ENCODE results near the gene SMOC2.
A peak's percentile ranks its signal among the peaks of the same experiment; 100 is the strongest.

The SMOC2 gene

DNA sequence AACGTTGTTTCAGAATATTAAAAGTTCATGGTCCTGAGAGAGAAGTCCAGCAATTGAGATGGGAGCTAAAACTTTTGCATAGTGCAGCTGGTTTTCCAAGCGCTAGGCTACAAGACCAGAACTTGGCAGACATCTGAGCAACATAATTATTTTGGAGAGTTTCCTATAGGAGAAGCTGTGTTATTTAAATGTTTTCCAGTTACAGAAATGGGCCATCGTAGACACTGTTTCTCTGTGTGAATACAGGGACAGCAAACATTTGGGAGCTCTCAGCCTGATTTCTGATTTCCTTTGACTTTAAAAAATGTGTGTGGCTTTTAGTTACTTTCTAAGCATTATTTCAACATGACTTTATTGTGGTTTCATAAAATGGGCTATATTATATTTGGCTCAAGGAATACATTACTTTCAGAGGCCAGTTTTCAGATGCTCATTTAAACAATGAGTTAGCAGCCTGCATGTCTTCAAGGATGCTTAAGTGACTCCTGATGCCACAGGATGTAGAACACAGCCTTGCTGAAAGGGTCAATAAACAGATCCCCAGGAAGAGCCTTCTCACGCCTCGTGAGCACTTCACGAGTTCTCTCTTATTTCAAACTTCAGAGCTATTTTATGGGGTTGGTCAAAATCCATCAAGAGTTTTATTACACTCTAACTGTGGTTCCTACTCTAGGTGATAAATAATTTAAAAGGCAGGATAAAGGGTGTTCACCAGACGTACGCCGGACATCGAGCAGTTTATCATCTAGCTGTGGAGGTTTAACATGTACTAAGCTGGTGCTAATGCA, 193.8 kb downstream of the SMOC2 start:
- FAIRE-seq = peak; percentile 94

DNA sequence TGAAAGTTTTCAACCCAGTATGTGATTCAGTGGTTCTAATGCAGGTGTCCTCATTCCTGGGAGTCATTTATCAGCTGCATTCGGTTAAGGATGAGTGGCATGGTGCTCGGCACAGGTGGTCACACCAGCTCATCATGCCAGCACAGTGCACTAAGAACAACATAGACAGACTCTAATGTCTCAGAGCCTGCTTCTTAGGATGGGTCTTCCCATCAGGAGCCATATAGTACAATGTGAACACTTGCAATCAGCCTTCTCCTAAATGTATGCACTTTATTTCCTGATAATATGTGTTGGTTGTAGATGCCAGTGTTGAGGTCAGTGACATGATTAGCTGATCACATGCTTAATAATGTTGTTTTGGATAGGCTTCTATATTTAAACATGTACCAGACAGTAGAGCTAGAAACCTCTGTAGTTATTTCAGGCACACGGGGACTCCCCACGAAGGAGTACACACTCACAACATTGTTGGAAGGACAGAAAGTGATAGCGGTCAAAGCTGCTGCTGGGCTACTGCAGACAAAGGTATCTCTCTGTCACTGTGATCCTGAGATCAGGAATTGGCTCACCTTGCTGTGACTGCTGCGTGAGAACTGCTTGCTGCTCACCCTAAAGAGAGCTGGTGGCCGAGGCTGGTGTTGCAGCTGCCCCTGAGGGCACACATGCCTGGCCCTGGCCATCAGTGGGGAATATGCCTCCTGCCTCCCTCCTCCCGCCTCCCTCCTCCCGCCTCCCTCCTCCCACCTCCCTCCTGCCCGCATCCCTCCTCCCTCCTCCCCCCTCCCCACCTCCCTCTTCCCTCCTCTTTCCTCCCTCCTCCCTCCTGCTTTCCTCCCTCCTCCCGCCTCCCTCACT, 195.4 kb downstream of the SMOC2 start:
- FAIRE-seq = no peak

DNA sequence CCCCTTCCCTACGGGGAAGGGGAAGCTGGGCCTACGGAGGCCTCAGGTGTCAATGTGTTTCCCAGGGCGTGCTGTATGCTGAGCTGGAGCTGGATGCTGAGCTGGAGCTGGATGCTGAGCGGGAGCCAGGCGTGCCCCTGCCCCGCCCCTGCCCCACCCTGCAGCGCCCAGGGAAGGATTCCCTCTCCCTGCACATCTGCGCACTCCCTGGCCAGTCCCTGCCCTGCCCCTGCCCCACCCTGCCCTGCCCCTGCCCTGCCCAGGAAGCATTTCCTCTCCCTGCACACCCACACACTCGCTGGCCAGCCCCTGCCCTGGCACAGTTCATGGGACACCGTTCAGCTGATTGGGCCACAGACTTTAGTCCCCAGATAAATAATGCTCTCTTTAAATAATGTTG, 196.8 kb downstream of the SMOC2 start:
- no peak for FAIRE-seq

DNA sequence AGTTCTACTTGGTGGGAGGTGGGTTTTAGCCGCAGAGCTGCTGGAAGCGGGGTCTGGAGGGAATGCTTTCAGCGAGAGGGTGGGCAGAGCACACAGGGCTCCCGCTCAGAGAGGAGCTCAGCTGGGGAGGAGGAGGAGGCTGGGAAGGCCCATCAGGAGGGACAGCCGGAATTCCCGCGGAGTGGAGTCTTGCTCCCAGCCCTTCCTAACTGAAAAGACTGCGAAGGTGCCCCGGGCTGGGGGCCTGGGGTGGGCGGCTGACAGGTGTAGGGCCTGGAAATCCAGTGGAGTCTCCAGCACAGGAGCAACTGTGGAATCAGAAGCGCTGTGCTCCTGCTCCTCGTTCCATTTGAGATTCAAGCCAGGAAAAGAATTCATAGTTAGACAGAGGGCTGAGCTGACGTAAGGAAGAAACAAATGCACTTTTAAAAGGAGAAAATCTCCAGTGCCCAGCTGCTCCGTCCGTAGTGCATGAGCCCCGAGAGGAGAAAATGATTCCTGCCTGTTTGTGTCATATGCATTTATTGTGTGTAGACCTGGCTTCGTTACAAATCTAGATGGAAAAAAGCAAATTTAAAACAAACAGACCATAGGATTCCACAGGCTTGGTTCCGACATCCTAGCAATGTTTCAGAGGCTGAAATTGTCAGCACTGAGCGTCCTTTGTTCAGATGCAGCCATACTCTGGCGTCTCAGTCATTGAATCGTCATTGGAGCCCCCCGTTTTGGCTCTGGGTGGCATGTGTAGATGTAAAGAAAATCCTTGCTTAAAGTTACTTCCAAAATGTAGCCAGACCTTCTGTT, 197.7 kb downstream of the SMOC2 start:
- FAIRE-seq = no peak

DNA sequence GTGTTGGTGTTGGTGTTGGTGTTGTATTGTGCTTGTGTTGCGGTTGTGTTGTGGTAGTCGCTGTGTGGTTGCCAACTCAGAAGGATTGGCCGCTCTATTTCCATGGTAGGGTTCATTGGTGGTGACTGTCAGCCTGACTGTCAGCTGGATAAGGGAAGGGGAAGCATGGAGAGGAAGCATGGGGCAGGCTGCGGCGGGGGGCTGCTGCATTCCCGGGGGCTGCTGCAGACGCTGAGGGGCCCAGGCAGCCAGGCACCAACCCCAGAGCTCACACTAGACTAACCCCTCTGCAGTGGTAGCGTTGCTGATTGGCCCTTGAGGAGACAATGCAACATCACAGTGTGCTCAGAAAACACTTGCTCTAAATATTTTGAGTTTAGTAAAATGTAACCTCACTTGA, 199.2 kb downstream of the SMOC2 start:
- no peak for FAIRE-seq

DNA sequence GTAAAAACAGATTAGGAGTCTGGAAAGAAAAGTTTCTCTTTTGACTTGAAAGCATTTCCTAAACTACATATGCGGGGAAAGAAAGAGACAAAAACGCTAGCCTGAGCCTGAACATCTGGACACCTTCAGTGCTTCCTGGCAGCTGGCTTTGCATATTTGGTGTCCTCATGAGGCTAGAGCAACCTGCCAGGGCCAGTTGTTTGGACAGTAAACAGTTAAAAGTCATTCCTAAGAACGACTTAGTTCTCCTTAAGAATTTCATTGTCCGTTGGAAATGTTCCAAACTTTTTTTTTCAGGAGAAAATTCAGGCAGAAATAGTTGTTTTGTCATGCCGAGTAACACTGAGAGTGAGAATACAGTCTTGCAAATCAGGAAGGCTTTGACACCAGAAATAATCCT, 199.8 kb downstream of the SMOC2 start:
- peak; percentile 97 for FAIRE-seq

DNA sequence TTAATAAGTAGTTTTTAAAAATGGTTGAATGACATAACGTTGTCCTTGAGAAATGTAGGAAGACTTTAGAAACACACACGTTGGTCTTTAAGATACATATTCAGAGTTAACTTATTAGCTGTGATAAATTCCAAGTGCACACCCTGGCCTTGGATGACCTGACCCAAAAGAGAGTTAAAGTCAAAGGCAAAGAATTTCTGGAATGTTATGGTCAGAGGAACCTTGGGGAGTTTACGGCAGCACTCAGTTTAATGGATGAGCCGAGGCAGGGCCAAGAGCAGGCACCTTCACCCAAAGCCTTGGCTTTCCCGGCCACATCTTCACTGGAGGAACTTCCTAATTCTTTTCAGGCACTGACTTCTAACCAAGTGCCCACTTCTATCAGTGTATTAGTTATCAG, 200.5 kb downstream of the SMOC2 start:
- FAIRE-seq = no peak

DNA sequence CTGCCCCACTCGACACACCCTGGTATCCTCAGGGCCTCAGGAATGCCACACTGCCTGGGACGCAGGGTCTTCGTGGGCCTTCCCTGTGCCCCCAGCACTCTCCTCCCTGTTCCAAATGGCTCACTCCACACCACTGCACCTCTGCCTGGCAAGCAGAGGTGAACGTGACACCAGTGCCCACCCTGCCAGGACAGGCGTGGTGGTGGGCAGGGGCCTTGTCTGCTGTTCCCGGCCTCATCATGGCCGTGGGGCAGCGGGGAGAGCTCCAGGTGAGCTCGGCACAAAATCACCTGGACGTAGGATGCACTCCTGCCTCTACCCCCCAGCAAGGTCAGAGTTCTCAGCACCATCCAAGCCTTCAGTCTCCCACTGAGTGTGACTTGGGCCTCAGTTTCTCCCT, 202.4 kb downstream of the SMOC2 start:
- no peak for FAIRE-seq

DNA sequence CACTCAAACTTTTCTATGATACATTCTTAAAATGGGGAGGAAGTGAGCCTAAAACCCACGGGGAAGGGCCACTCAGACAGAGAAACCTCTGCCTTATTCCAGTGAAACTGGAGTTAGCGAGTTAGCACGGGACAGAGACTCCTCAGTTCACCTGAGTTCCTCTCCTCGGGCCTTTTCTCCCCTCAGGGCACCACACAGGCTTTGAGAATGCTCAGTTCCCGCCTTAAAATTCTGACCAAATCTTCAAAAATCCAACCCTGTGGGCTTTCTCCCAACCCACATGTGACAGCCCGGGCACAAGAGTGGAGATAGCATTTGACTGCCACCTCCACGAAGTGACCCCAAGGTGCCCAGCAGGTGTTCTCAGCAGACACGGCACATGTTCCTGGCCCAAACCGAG, 204.3 kb downstream of the SMOC2 start:
- no peak for FAIRE-seq

DNA sequence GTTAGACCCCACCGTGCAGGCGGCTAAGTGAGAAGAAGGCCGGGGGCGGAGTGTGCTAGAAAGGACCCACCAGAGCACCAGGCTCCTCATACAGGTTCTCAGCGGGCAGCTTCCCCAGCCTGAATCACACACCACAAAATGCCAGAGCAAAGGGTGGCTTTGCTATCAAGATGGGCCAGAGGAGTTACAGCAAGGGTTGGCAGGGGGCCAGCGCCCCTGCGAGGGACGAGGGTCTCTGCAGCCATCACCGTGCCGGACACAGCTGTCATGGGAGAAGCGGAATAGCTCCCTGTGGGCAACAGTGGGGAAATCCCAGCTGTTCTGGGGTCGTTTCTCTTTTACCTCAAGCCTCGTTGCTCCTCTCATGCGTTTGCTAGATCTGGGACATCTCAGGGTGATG, 206.3 kb downstream of the SMOC2 start:
- no peak for FAIRE-seq

DNA sequence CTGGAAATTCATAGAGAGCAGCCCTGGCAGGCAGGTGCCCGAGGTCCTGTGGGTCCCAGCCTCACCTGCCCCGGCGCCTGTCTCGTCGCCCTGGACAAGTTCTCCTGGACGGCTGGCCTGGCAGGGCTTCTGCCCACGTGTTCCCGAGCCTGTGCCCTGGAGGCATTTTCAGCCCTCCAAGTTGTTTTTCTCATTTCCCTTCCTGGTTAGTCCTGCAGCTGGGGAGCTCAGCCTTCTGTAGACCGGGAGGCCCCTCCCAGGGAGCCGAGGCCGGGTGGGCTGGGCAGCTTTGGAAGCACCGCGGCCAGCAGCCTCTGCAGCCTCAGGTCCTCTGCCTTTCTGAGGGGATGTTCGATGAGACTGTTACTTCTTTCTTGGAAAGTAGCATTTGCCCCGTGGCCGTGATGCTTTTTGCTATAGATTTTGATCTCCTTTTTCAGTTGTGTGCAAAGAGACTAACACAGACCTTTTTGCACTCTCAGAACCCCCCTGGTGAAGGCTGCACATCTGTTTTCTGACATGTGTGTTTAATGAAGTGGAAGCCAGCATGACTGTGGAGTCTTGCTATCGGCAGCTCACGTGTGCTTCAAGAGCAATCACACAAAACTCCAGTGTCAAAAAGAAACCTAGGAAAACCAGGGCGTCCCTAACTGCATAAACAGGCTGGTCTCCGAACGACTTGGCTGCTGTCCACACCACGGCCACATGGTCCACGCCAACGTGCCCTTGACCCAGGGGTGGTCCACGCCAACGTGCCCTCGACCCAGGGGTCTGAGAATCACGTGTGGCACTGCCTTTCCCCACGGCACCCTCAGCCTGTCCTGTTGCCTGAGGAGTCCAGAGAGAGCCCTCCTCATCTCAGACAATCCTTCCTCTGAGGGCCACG, 207.5 kb downstream of the SMOC2 start:
- no peak for FAIRE-seq

DNA sequence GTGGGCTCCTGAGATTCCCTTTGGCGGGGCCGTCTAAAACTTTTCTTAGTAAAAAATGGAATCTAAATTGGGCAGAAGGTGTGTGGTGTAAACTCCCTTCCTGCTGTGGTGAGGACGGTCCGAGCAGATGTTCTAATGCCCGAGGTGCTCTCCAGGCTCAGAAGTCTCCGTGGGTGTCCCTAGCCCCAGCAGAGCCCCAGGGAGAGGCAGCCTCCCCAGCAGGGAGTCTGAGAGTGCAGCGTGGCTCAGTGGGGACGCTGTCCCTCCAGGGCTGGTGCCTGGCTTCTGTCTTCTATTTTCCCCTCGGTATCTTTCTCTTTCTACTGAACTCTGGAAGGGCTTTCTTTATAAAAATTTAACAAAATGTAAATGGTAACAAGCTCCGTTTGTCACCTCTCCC, 208.2 kb downstream of the SMOC2 start:
- no peak for FAIRE-seq

DNA sequence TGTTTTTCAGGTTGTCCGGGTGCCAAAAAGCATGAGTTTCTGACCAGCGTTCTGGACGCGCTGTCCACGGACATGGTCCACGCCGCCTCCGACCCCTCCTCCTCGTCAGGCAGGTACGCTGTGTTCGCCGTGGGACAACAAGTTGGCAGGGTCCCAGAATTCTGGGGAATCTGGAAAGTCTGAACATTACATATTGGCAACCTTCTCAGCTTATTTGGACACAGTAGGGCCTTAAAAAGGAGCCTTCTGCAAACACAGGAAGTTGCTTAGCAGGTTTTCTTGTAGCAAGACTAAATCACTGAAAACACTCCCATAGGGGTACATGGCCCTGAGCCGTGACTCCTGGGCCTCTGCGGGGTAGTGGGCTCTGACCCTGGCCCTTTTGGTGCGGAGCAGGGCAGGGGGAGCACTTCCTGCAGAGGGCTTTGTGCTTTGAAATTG, 209.7 kb downstream of the SMOC2 start:
- no peak for FAIRE-seq

DNA sequence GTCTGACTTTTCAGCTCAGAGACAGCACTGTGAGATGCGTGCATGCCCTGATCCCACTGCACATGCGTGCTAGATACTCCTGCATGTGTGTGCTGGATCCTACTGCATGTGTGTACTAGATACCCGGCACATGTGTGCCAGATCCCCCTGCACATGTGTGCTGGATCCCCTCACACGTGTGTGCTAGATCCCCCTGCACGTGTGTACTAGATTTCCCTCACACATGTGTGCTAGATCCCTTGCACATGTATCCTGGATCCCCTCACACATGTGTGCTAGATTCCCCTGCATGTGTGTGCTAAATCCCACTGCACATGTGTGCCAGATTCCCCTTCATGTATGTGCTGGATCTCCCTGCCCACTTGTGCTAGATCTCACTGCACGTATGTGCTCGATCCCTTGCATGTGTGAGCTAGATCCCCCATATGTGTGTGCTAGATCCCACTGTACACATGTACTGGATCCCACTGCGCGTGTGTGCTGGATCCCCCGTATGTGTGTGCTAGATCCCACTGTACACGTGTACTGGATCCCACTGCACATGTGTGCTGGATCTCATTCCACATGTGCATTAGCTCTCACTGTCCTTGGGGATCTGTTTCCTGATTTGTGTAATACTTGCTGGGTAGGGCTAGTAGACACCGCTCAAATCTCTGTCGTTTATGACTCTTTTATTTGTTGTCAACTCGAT, 214.6 kb downstream of the SMOC2 start:
- no peak for FAIRE-seq

DNA sequence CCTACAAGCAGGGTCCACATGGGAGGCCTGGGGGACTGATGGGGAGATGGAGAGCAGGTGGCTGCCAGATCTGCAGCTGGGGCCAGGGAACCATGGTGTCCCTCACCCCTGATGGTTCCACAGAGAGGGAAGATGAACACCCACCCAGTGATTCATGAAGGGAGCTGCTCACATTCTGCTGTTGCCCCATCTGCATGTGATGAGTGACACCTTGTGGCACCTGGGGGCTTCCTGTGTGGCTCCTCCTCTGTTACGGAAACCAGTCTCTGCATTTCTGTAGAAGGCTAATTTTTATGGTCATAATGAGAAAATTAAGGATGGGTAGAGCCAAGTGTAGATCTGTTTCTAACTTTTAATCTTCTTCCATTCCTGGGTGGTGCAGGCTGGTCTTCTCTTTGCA, 217.1 kb downstream of the SMOC2 start:
- no peak for FAIRE-seq

DNA sequence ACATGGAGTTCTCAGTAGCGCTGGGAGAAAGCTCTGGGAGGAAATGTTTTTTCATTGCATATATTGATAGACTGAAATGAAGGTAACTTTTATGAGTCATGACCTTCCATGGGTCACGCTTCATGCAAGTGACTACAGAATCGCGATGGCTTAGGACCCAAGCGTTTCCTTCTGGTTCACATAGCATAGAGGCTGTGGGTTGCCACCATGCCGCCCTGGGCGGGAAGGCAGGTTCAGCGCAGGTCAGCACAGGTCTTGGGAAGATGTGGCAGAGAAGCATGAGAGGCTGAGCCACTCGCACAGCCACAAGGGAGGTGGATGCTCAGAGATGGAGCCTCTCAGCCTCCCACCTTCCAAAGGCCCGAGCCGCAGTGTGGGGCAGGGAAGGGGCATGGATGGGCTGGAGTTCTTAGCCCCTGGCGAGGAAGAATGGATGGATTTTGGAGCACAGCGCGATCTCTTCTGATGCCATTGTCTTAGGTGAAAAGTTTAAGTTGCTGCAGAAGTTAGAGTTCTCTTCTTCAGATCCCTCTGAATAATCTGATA, 219.5 kb downstream of the SMOC2 start:
- no peak for FAIRE-seq

DNA sequence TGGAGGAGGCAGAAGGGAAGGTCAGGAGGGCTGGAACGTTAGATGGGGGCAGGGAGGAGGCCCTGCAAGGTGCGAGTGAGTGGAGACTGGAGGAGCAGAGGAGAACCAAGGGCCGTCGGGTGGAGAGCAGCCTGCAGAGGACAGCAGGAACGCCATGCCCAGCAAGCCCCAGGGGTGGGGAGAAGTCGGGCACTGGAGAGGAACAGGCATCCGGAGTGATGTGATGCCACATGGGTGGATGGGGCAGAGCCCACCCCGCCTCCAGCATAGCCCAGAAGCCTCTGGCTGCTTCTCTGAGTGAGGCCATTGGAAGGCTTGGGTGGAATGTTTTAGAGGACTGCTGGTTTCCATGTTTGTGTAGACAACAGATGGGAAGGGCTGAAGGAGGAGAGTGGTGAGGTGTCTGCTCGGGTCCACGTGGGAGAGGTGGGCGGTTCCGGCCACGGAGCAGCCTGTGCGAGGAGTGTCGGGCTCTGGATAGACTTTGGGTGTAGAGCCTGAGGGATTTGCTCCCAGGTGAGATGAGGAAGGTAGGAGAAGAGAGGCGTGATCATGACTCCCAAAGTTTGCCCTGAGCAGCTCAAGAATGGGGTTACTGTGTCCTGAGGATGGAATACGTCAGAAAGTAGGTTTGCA, 221.4 kb downstream of the SMOC2 start:
- no peak for FAIRE-seq

DNA sequence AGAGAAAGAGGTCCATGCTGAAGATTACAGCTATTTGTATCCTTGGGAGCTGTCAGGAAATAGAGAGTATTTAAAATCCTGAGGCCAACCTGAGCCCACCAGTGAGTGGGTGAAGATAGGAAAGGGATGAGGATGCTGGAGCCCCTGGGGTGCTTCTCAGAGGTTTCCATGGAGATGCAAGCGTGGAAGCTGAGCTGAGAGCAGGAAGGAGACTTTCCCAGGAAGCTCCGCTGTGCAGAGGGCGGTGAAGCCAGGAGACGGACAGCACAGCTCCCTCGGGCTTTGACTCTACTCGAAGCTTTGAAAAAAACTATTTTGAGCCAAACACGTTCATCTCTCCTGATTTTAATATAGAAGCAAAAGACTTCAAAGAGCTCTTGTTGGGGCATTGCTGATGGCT, 222.1 kb downstream of the SMOC2 start:
- no peak for FAIRE-seq

DNA sequence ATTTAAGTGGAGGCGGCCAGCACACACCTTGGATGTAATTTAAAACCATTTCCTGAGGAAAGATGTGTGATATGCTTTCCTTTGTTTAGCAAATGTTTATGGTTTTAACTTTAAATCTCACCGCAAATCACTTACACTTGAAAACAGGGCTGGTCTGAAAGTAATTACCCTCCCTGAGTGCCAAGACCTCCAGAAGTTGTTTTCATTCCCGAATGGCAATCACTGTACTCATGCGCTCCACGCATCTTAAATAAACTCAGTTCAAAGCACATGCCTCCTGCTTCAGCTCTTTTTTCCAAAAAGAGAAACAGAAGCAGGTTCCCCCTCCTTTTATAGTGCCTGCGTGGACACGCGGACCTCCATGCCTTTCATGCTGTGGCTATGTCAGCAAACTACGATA, 224.0 kb downstream of the SMOC2 start:
- no peak for FAIRE-seq

DNA sequence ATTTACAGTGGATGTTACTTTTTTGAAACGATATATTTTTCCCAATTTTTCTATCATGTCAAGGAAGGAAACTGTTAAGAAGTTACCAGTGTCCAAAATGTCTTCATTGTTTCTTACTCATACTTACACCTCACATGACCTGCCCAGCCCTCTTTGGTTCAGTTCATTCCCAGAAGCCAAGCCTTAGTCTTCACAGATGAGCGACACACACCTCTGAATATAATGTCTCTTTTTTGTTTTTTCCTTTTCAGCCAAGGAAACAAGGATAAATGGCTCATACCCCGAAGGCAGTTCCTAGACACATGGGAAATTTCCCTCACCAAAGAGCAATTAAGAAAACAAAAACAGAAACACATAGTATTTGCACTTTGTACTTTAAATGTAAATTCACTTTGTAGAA, 225.2 kb downstream of the SMOC2 start:
- FAIRE-seq = no peak

Measured in endometrium (tissue), 2 donors.